ENCODE results near the gene SBNO2. TPM values are rescaled to one million over a fixed set of nuclear protein-coding genes. Genes with fewer than 3 reads are reported as not detected.

The SBNO2 gene
- total and polyA plus RNA-seq, 2 of the 4 experiments (the other 2 are of a cell fraction), result 13.4 to 40.5 TPM

GRCh38 chr19:1210227-1210538 lies 36.1 kb upstream of the SBNO2 start:
- Histone ChIP-seq H3K79me1 (ENCODE audit: low read depth in 1 of 2, low read length in 2 of 2) (peaks cover 7 to 78% of the 10 kb centered on the region in 2 experiments), H4K5ac (ENCODE audit: low read depth, low read length) (no peak overlapping the region), H3K36me3 (ENCODE audit: control insufficient read depth, insufficient read depth, low read length) (peaks cover 9% of the 10 kb centered on the region; the same call in 1 of the 2 replicates), H3K27ac (ENCODE audit: insufficient read depth, low read length) (no peak overlapping the region; the same call in 1 of the 2 replicates), H3K14ac (replicated peaks; ENCODE audit: low read depth, low read length) (peak overlapping the region; percentile 80), H2AK9ac (replicated peaks; ENCODE audit: low read depth, low read length, poor library complexity) (peak overlapping the region; percentile 87), H4K8ac (ENCODE audit: low read depth in 2 of 2, low read length in 2 of 2) (0 out of 4 replicates have a peak overlapping the region, but pooled peaks of 1 of the 2 experiments have one; percentile 28), H4K91ac (ENCODE audit: insufficient read depth, low read depth, low read length) (no peak overlapping the region), H3K4me2 (ENCODE audit: low read depth, low read length) (no peak overlapping the region), H2BK20ac (ENCODE audit: low read depth, low read length) (no peak overlapping the region), H3K56ac (ENCODE audit: extremely low read depth, insufficient read depth, low read length) (no peak overlapping the region), H2BK5ac (ENCODE audit: low read depth, low read length, poor library complexity, severe bottlenecking) (peak overlapping the region; percentile 30), H3K9ac (ENCODE audit: low read depth, low read length) (no peak overlapping the region), H2BK120ac (ENCODE audit: low read depth, low read length) (peak overlapping the region; percentile 75), H3K18ac (ENCODE audit: low read depth, low read length) (no peak overlapping the region), H3K4ac (ENCODE audit: low read depth, low read length) (0 out of 2 replicates have a peak overlapping the region, but pooled peaks have one; percentile 34), H3K23ac (ENCODE audit: low read depth, low read length) (no peak overlapping the region), H3K27me3 (ENCODE audit: control insufficient read depth, insufficient read depth, low read length) (no peaks in the 10 kb centered on the region), H3K4me1 (ENCODE audit: control insufficient read depth, insufficient read depth, low read length) (peaks cover 23% of the 10 kb centered on the region), H2BK15ac (ENCODE audit: low read depth, low read length) (no peak overlapping the region), H3K9me3 (ENCODE audit: control insufficient read depth, insufficient read depth, low read length) (no peaks in the 10 kb centered on the region), H3K9me1 (ENCODE audit: insufficient read depth, low read length) (peaks cover 23% of the 10 kb centered on the region), H4K20me1 (ENCODE audit: insufficient read depth, low read length) (peaks cover 68% of the 10 kb centered on the region), H2AK5ac (ENCODE audit: low read depth, low read length) (peak overlapping the region; percentile 70; the same call in 1 of the 2 replicates), H3K4me3 (ENCODE audit: insufficient read depth, low read depth, low read length) (no peak overlapping the region), H2AFZ (replicated peaks; ENCODE audit: low read length, poor library complexity) (no peak overlapping the region)
- POLR2A ChIA-PET (ENCODE audit: unreplicated experiment), result no interaction called here
- DNase-seq (no peak), ATAC-seq (ENCODE audit: low read depth) (no peak)
- dilution Hi-C loops (cut with HindIII; ENCODE audit: low sequenced_read_pairs, unreplicated experiment) (no loop called here), in situ Hi-C loops (cut with MboI; ENCODE audit: low sequenced_read_pairs) (no loop called here), intact Hi-C loops (cut with micrococcal nuclease) (no loop called here)
- 100% methylated on average over 3 of the region's 13 CpGs; no CpG with 5 or more reads in 1 of the 2 experiments for WGBS, 2 experiments (ENCODE audit: extremely low coverage in 2 of 2, insufficient read length in 1 of 2)
- CTCF ChIA-PET, result no interaction called here
- BruUV-seq (replicated peaks), result no TSS peak
- TF ChIP-seq MAZ (IDR thresholded peaks at IDR 0.05; ENCODE audit: borderline replicate concordance, low read depth, low read length) (no peak), MXI1 (IDR thresholded peaks at IDR 0.05; ENCODE audit: borderline replicate concordance, low read depth, low read length) (no peak), FOS (IDR thresholded peaks at IDR 0.05; ENCODE audit: low read depth, low read length) (no peak), CEBPB (IDR thresholded peaks at IDR 0.05; ENCODE audit: low read depth, low read length) (no peak), BHLHE40 (IDR thresholded peaks at IDR 0.05; ENCODE audit: low read depth, low read length) (no peak), MAFK (IDR thresholded peaks at IDR 0.05; ENCODE audit: low read depth, low read length) (no peak), ELK1 (IDR thresholded peaks at IDR 0.05; ENCODE audit: borderline replicate concordance, low read depth, low read length) (no peak)
- TF ChIP-seq, protein P1, sequence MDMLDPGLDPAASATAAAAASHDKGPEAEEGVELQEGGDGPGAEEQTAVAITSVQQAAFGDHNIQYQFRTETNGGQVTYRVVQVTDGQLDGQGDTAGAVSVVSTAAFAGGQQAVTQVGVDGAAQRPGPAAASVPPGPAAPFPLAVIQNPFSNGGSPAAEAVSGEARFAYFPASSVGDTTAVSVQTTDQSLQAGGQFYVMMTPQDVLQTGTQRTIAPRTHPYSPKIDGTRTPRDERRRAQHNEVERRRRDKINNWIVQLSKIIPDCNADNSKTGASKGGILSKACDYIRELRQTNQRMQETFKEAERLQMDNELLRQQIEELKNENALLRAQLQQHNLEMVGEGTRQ (IDR thresholded peaks at IDR 0.05; ENCODE audit: low read depth, low read length), result no peak
- TF ChIP-seq, protein P2, sequence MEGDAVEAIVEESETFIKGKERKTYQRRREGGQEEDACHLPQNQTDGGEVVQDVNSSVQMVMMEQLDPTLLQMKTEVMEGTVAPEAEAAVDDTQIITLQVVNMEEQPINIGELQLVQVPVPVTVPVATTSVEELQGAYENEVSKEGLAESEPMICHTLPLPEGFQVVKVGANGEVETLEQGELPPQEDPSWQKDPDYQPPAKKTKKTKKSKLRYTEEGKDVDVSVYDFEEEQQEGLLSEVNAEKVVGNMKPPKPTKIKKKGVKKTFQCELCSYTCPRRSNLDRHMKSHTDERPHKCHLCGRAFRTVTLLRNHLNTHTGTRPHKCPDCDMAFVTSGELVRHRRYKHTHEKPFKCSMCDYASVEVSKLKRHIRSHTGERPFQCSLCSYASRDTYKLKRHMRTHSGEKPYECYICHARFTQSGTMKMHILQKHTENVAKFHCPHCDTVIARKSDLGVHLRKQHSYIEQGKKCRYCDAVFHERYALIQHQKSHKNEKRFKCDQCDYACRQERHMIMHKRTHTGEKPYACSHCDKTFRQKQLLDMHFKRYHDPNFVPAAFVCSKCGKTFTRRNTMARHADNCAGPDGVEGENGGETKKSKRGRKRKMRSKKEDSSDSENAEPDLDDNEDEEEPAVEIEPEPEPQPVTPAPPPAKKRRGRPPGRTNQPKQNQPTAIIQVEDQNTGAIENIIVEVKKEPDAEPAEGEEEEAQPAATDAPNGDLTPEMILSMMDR (conservative IDR thresholded peaks at IDR 0.05; ENCODE audit: low read depth, low read length), result no peak

Measured in IMR-90 (cell line).